ENCODE data around the gene ST7.
"Not testable (repeated sequence)": the region's sequence is repeated elsewhere in the genome, so short reads cannot be mapped to it uniquely, and the experiment has no call there.

The ST7 gene

DNA sequence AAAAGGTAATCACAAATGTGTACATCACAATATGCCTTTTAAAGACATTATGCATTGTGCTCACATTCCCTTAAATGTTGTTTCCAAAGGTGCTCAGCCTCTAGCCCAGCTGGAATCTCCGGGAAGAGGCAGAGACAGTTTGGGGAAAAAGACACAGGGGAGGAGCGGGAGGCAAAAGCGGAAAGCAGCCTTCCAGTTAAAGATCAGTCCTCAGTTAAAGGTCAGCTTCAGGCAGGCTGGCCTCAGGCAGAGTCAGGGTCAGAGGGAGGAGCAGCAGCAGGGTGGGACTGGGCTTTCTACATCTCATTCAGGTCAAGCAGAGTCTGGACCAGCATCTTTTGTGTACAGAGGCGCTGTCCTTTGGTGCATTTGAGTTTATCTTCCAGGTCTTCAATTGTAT, 18.6 kb downstream of the ST7 start:
- intact Hi-C loops (cut with DNase I; ENCODE audit: low total_unique reads), result no loop called here
- Histone ChIP-seq H3K27me3 (no peaks in the 10 kb centered on the region), H3K4me1 (peaks cover 0 to 3% (median 0%) of the 10 kb centered on the region in 4 donors), H3K27ac (no peak overlapping the region), H3K4me3 (no peak overlapping the region), H3K9me3 (no peaks in the 10 kb centered on the region), H3K36me3 (peaks cover 0 to 7% (median 4%) of the 10 kb centered on the region in 3 donors)
- no peak for TF ChIP-seq CTCF (IDR thresholded peaks at IDR 0.05)
- DNase-seq, result no peak

DNA sequence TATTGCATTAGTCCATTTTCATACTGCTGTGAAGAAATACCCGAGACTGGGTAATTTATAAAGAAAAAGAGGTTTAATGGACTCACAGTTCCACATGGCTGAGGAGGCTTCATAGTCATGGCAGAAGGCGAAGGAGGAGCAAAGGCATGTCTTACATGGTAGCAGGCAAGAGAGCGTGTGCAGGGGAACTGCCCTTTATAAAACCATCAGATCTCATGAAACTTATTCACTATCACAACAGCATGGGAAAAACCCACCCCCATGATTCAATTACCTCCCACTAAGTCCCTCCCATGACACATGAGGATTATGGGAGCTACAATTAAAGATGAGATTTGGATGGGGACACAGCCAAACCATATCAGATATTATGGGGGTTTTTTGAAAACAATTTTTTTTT, 21.7 kb downstream of the ST7 start:
- H3K9me3 ChIP-seq; H3K36me3 ChIP-seq; H3K27ac ChIP-seq; DNase-seq; intact Hi-C loops (cut with DNase I; ENCODE audit: low total_unique reads); H3K4me3 ChIP-seq; H3K27me3 ChIP-seq; H3K4me1 ChIP-seq: not testable (repeated sequence)

DNA sequence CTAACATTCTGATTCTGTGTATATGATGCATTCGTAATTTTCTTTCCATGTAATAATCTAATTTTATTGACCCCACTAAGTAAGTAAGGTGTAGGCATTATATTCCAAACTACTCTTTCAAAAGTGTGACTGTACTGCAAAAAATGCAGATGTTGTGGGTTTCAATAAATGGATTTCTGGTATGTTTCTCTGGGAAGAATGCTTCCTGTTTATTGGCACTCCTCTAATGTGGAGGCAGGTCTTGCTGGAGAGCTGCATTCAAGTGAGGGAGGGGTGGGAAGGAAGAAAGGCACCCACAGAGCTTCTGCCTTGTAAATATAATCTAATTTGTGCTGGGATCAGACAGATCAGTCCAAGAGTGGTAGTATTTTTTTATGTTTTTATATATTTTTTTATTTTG, 23.9 kb downstream of the ST7 start:
- Histone ChIP-seq H3K4me3 (no peak overlapping the region), H3K36me3 (peaks cover 0 to 7% (median 4%) of the 10 kb centered on the region in 3 donors), H3K4me1 (peaks cover 0 to 7% (median under 1%) of the 10 kb centered on the region in 4 donors), H3K27me3 (no peaks in the 10 kb centered on the region), H3K27ac (no peak overlapping the region), H3K9me3 (no peaks in the 10 kb centered on the region)
- no peak for TF ChIP-seq CTCF (IDR thresholded peaks at IDR 0.05)
- no peak for DNase-seq
- intact Hi-C loops (cut with DNase I; ENCODE audit: low total_unique reads), result no loop called here

GRCh38 chr7:116978006-116978405, 24.7 kb downstream of the ST7 start:
- Histone ChIP-seq H3K36me3 (peaks cover 0 to 7% (median 3%) of the 10 kb centered on the region in 3 donors), H3K9me3 (no peaks in the 10 kb centered on the region), H3K4me3 (no peak overlapping the region), H3K27ac (no peak overlapping the region), H3K27me3 (no peaks in the 10 kb centered on the region), H3K4me1 (peaks cover 0 to 7% (median 1%) of the 10 kb centered on the region in 4 donors)
- intact Hi-C loops (cut with DNase I; ENCODE audit: low total_unique reads), result no loop called here
- no peak for TF ChIP-seq CTCF (IDR thresholded peaks at IDR 0.05)
- no peak for DNase-seq

GRCh38 chr7:116979430-116979829, 26.1 kb downstream of the ST7 start:
- Histone ChIP-seq H3K36me3 (peaks cover 0 to 7% (median 0%) of the 10 kb centered on the region in 3 donors), H3K4me3 (no peak overlapping the region), H3K27me3 (no peaks in the 10 kb centered on the region), H3K9me3 (no peaks in the 10 kb centered on the region), H3K27ac (no peak overlapping the region), H3K4me1 (peaks cover 0 to 7% (median 1%) of the 10 kb centered on the region in 4 donors)
- TF ChIP-seq CTCF (IDR thresholded peaks at IDR 0.05), result no peak
- intact Hi-C loops (cut with DNase I; ENCODE audit: low total_unique reads), result no loop called here
- DNase-seq, result no peak

- intact Hi-C loops (cut with DNase I; ENCODE audit: low total_unique reads), result loop anchor here (10.0 kb wide), 1 partner anchor 46 kb away; no protein-coding TSS in a partner anchor
- H3K9me3 ChIP-seq, result no peaks in the 10 kb centered on the region
- peaks cover 0 to 7% (median 0%) of the 10 kb centered on the region in 3 donors for H3K36me3 ChIP-seq
- no peak overlapping the region for H3K4me3 ChIP-seq
- no peak for DNase-seq
- H3K27me3 ChIP-seq, result no peaks in the 10 kb centered on the region
- peaks cover 0 to 7% (median 1%) of the 10 kb centered on the region in 4 donors for H3K4me1 ChIP-seq
- TF ChIP-seq CTCF (IDR thresholded peaks at IDR 0.05), result no peak
- H3K27ac ChIP-seq, result no peak overlapping the region
These were observed 27.1 kb downstream of the ST7 start for GRCh38 chr7:116980354-116980753.

Measured in tibial artery (tissue), 4 donors.